Activated CD8-positive, alpha-beta memory T cell treated with anti-CD3 and anti-CD28 coated beads, Interleukin-2, amount 50 U/mL, for 24 hours (primary cell): ENCODE measurements around the gene BORCS5.
"Not testable (repeated sequence)": the region's sequence is repeated elsewhere in the genome, so short reads cannot be mapped to it uniquely, and the experiment has no call there.

Source experiments
- DNase-seq: peaks from one replicate; pipeline ENCODE4 v3.0.0-alpha.2; 2020; ENCODE audit errors: extremely low read depth

Gene BORCS5

GRCh38 chr12:12488296-12488695 is 131.4 kb downstream of the BORCS5 start:
- DNase-seq, result no peak

- no peak for DNase-seq
These were observed 132.1 kb downstream of the BORCS5 start for GRCh38 chr12:12488823-12489550.

GRCh38 chr12:12491606-12492005 is 134.7 kb downstream of the BORCS5 start:
- DNase-seq, result no peak

GRCh38 chr12:12492547-12492946 is 135.7 kb downstream of the BORCS5 start:
- no peak for DNase-seq

- DNase-seq, result no peak
These were observed 138.7 kb downstream of the BORCS5 start for GRCh38 chr12:12495536-12495935.

- no peak for DNase-seq
These were observed 141.3 kb downstream of the BORCS5 start for GRCh38 chr12:12498210-12498609.

- DNase-seq, result no peak
These were observed 143.2 kb downstream of the BORCS5 start for GRCh38 chr12:12499909-12500604.

- no peak for DNase-seq
These were observed 144.2 kb downstream of the BORCS5 start for GRCh38 chr12:12501121-12501520.

- DNase-seq, result not testable (repeated sequence)
These were observed 145.4 kb downstream of the BORCS5 start for GRCh38 chr12:12502130-12502814.

GRCh38 chr12:12502815-12503151 is 145.9 kb downstream of the BORCS5 start:
- no peak for DNase-seq

GRCh38 chr12:12503384-12504078 is 146.7 kb downstream of the BORCS5 start:
- DNase-seq, result no peak

- DNase-seq, result no peak
These were observed 148.9 kb downstream of the BORCS5 start for GRCh38 chr12:12505544-12506495.

GRCh38 chr12:12506496-12506890 is 149.6 kb downstream of the BORCS5 start:
- DNase-seq, result no peak

- DNase-seq, result no peak
These were observed 150.2 kb downstream of the BORCS5 start for GRCh38 chr12:12507121-12507520.

GRCh38 chr12:12508612-12509011 is 151.7 kb downstream of the BORCS5 start:
- DNase-seq, result no peak

GRCh38 chr12:12510141-12510540 is 153.3 kb downstream of the BORCS5 start:
- DNase-seq, result no peak

- no peak for DNase-seq
These were observed 153.7 kb downstream of the BORCS5 start for GRCh38 chr12:12510551-12510950.

GRCh38 chr12:12511021-12511783 is 154.3 kb downstream of the BORCS5 start:
- no peak for DNase-seq

GRCh38 chr12:12511895-12512711 is 155.2 kb downstream of the BORCS5 start:
- DNase-seq, result peak; percentile 17
